ENCODE data around the gene FNIP1. TPM values are rescaled to one million over a fixed set of nuclear protein-coding genes. Genes with fewer than 3 reads are reported as not detected.

FNIP1 gene
- total and polyA plus RNA-seq, 8 donors, result 3.2 to 86.1 (median 16.7) TPM

GRCh38 chr5:131795228-131795627 lies 1.6 kb downstream of the FNIP1 start:
- 29 to 39% (median 35%) methylated on average over 6 of the region's 6 CpGs for WGBS, 5 donors
- Histone ChIP-seq H3K4me1 (peaks cover 0 to 63% (median 34%) of the 10 kb centered on the region in 4 donors), H3K27me3 (no peaks in the 10 kb centered on the region), H3K36me3 (no peaks in the 10 kb centered on the region), H3K9me3 (no peaks in the 10 kb centered on the region), H3K4me3 (peak overlapping the region; percentile 77 to 98 (median 92)), H3K27ac (peak overlapping the region in 2 of 5 donors; percentile 98 to 99)
- TF ChIP-seq, protein P1, sequence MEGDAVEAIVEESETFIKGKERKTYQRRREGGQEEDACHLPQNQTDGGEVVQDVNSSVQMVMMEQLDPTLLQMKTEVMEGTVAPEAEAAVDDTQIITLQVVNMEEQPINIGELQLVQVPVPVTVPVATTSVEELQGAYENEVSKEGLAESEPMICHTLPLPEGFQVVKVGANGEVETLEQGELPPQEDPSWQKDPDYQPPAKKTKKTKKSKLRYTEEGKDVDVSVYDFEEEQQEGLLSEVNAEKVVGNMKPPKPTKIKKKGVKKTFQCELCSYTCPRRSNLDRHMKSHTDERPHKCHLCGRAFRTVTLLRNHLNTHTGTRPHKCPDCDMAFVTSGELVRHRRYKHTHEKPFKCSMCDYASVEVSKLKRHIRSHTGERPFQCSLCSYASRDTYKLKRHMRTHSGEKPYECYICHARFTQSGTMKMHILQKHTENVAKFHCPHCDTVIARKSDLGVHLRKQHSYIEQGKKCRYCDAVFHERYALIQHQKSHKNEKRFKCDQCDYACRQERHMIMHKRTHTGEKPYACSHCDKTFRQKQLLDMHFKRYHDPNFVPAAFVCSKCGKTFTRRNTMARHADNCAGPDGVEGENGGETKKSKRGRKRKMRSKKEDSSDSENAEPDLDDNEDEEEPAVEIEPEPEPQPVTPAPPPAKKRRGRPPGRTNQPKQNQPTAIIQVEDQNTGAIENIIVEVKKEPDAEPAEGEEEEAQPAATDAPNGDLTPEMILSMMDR (IDR thresholded peaks at IDR 0.05), result no peak
- TF ChIP-seq POLR2AphosphoS5 (IDR thresholded peaks at IDR 0.05) (no peak), POLR2A (IDR thresholded peaks at IDR 0.05) (no peak), EP300 (IDR thresholded peaks at IDR 0.05) (no peak)
- DNase-seq, result no peak
- intact Hi-C loops (cut with DNase I; ENCODE audit: low total_unique reads), result no loop called here

DNA sequence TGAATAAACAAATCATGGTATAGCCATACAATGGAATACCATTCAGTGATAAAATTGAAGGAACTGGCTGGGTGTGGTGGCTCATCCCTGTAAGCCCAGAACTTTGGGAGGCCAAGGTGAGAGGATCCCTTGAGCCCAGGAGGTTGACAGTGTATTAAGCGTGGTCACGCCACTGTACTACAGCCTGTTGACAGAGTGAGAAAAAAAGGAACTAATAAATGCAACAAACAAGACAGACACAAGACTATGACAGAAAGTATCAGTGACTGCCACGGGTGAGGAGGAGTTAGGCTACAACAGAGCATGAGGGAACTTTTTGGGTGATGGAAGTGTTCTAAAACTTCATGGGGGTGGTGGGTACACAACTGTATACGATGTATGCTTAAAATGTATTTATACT lies 2.2 kb downstream of the FNIP1 start:
- Histone ChIP-seq H3K4me1 (peaks cover 0 to 70% (median 34%) of the 10 kb centered on the region in 4 donors), H3K36me3 (no peaks in the 10 kb centered on the region), H3K9me3 (no peaks in the 10 kb centered on the region), H3K27ac (peak overlapping the region in 1 of 5 donors; percentile 98), H3K27me3 (no peaks in the 10 kb centered on the region), H3K4me3 (peak overlapping the region in 2 of 4 donors; percentile 77 to 87)
- TF ChIP-seq, protein P1 (IDR thresholded peaks at IDR 0.05), result no peak
- TF ChIP-seq POLR2A (IDR thresholded peaks at IDR 0.05) (no peak), POLR2AphosphoS5 (IDR thresholded peaks at IDR 0.05) (no peak), EP300 (IDR thresholded peaks at IDR 0.05) (no peak)
- DNase-seq, result no peak
- 65 to 78% (median 75%) methylated on average over 4 of the region's 4 CpGs for WGBS, 5 donors
- intact Hi-C loops (cut with DNase I; ENCODE audit: low total_unique reads), result no loop called here

DNA sequence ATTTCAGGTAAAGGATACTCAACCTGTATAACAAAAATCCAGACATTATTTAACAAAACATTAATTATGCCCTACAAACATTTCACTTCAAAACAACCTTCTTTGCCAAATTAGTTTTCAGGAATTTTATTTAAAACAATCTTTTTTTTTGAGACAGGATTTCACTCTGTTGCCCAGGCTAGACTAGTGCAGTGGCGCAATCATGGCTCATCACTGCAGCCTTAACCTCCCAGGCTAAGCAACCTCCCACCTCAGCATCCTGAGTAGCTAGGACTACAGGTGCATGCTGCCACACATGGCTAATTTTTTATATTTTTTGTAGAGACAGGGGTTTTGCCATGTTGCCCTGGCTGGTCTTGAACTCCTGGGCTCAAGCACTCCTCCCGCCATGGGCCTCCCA lies 3.9 kb downstream of the FNIP1 start:
- intact Hi-C loops (cut with DNase I; ENCODE audit: low total_unique reads), result no loop called here
- WGBS, 5 donors, result 95 to 100% (median 99%) methylated on average over 2 of the region's 2 CpGs
- Histone ChIP-seq H3K36me3 (no peaks in the 10 kb centered on the region), H3K9me3 (no peaks in the 10 kb centered on the region), H3K27ac (no peak overlapping the region), H3K4me1 (peaks cover 6 to 75% (median 37%) of the 10 kb centered on the region in 4 donors), H3K4me3 (no peak overlapping the region), H3K27me3 (no peaks in the 10 kb centered on the region)
- no peak for DNase-seq
- TF ChIP-seq EP300 (IDR thresholded peaks at IDR 0.05) (no peak), POLR2A (IDR thresholded peaks at IDR 0.05) (no peak), POLR2AphosphoS5 (IDR thresholded peaks at IDR 0.05) (no peak)
- TF ChIP-seq, protein P1 (IDR thresholded peaks at IDR 0.05), result no peak

DNA sequence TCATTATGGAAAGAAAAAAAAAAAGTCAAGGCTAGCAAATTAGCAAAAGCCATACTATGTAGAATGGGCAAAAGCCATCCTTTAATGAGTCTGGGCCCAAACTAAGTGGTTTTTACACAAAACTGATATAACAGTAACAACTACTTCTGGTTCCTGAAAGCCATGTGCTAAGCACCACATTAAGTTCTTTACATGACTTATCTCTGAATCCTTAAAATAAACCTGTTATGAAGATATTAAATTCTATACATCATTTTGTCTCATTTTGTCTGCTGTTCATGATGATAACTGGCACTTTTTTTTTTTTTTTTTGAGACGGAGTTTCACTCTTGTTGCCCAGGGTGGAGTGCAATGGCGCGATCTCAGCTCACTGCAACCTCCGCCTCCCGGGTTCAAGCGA lies 5.0 kb downstream of the FNIP1 start:
- Histone ChIP-seq H3K27ac (no peak overlapping the region), H3K4me1 (peaks cover 15 to 79% (median 40%) of the 10 kb centered on the region in 4 donors), H3K36me3 (no peaks in the 10 kb centered on the region), H3K27me3 (no peaks in the 10 kb centered on the region), H3K9me3 (no peaks in the 10 kb centered on the region), H3K4me3 (no peak overlapping the region)
- no peak for TF ChIP-seq EP300 (IDR thresholded peaks at IDR 0.05)
- TF ChIP-seq POLR2AphosphoS5 (IDR thresholded peaks at IDR 0.05), result no peak
- TF ChIP-seq, protein P1 (IDR thresholded peaks at IDR 0.05), result no peak
- TF ChIP-seq POLR2A (IDR thresholded peaks at IDR 0.05), result no peak
- WGBS, 5 donors, result 92 to 100% (median 95%) methylated on average over 5 to 6 of the region's 6 CpGs
- no peak for DNase-seq
- intact Hi-C loops (cut with DNase I; ENCODE audit: low total_unique reads), result no loop called here

Measured in stomach (tissue), 9 donors.